Measurements from ENCODE around the gene NDUFA3.
A peak's percentile ranks its signal among the peaks of the same experiment; 100 is the strongest.
"Not testable (repeated sequence)": the region's sequence is repeated elsewhere in the genome, so short reads cannot be mapped to it uniquely, and the experiment has no call there.

The NDUFA3 gene

DNA sequence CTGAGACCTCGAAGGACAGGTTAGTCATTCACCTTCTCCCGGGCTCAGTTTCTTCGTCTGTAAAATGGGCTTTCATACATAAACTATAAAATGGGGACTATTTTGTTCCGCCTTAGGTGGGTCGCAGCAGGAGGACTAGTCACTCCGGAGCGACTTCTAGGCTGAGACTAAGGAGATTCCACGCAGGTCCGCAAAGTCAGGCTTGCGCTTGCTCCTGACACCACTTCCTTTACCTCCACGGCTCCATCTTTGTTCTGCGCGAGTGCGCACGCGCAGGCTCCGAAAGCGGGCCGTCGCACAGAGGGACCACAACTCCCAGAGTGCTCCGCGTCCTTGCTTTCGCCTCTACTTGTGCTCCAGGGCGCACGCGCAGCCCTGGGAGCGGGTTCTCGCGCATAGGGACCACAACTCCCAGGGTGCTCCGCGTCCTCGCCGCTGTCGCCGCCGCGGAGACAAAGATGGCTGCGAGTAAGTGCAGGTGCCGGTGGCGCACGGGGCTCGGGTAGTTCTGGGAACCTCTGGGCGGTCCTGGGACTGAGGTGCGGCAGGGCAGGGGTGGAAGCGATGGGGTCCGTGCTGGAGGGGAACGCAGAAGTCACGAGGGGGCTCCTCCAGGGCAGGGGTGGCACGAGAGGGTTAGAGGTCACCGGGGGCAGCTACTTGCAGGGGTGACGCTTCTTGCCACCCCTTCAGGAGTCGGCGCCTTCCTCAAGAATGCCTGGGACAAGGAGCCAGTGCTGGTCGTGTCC is at the start of gene NDUFA3:
NDUFA3 (plus strand) TSS at position 435 of the 749 bp plus-strand sequence; CDS start at position 459, 24 bp downstream.
- DNase-seq = peak; percentile 96

DNA sequence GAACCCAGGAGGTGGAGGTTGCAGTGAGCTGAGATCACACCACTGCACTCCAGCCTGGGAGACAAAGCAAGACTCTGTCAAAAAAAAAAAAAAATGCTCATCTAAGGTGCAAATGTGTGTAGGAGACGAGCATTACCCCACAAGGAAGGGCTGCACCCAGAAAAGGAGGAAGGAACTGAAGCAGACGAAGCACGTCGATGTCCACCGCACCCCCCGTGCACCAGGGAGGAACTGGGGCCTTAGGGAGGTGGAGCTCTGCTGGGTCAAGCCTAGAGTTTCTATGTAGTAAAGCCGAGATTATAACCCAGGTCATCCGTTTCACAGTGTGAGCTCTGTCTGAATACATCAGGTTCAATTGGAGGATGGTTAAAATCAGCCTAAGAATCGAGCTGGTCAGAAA is 40.0 kb upstream of the NDUFA3 start:
- DNase-seq = no peak

DNA sequence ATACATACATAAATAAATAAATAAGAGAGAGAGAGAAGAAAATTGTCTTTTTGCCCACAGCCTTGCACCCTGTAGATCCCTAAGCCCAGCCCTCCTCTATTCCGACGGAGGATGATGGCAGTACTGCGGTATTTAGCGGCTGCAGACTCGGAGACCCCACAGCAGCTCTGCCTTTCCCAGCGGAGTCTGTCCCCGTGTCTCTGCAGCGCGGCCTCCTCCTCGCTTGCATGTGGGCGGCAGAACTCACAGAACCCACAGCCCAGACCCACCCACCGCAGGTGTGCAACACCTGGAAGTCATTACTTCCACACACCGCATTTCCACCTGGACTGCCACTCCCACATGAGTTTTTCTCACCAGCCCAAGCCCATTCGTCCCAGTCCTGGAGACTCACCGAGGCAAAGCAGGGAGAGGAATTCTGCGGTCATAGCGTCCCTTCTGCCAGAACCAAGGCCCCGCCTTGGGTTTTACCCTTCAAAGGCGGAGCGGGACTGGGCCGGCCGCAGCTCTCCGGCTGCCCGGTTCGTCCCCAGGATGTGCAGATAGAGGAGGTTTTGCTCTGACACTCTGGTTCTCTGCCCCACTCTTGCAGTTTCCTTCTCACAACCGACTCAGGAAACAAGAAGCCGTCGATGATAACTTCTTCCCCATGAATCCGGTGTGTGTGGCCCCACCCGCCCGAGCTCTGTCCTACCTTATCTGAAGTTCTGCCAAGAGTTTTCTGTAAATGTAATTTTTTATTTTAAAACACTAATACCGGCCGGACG is 39.1 kb upstream of the NDUFA3 start, which contains the start of gene VSTM1:
VSTM1 (minus strand) TSS at position 548 of the 767 bp plus-strand sequence; CDS start at position 428, 120 bp downstream.
- DNase-seq = no peak

DNA sequence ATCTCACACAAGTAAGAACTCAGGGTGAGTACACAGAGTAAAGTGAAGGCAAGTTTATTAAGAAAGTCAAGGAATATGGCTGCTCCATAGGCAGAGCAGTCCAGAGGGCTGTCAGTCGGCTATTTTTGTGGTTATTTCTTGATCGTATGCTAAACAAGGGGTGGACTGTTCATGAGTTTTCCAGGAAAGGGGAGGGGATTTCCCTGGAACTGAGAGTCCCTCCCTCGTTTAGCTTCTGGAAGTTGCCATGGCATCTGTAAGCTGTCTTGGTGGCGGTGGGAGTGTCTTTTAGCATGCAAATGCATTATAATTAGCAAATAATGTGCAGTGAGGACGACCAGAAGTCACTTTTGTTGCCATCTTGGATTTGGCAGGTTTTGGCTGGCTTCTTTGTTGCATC is 33.2 kb upstream of the NDUFA3 start:
- DNase-seq = no peak

DNA sequence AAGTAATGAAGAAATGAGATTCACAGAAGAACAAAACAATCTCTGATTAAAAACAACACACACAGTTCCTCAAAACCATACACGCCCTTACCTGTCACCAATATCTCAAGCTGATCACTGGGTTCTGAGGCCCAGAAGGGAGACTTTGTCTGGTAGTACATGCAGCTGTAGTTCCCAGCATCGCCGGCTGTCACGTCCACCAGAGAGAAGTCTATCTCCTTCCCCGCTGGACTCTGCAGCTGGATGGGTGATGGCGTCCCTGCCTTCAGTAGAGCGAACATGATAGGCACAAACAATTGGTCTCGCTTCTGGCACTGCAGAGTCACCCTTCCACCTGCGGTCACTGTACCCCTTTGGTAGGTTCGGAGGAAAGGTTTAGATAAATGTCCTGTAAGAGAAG is 28.8 kb upstream of the NDUFA3 start:
- DNase-seq = no peak

DNA sequence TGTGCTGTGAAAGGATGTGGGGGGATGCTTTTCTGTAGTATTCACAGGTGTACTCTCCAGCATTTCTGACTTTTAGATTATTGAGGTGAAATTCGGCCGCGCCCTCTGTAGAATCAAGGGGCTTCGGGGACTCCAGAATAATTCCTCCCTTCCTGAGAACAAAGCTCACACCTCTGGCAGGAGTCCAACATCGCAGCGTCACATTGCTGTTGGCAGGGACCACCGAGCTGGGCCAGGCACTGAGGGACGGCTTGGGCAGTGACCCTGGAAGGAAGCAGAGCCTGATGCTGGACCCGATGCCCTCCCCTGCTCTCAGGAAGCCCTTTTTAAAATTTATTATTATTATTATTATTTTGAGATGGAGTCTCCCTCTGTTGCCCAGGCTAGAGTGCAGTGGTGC is 27.8 kb upstream of the NDUFA3 start:
- DNase-seq = no peak

DNA sequence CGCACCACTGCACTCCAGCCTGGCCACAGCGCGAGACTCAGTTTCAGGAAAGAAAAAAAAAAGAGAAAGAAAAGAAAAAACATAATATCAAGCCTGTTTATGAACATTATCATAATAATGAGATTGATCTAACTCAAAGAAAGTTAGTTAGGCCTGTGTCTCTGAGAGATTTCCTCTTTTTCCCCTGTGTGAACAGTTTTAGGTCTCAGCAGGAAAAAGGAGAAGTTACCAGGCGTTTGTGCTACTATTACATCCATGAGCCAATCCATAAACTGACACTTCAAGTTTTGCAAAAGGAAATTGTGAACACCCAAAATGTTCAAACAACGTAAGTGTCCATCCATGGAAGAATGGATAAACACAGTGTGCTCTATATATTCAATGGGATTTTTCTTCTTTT is 25.3 kb upstream of the NDUFA3 start:
- DNase-seq = no peak

DNA sequence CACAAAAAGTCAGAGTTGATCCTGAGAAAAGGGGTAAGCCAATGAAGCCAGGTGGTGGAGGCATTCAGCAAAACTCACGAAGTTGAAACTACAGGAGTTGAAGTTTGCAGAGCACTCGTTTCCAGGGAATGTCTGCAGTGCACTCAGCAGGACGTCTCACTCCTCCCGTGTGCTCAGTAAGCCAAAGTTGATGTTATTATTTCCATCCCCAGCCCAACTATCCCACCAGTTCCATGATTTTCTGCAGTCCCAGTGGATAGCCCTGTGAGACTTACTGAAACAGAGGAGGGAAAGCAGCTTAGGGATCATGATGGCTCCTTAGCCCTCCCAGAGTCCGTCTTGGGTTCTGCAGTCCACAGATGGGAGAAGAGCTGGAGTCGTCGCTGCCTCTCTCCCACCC is 21.6 kb upstream of the NDUFA3 start, which contains the start of gene TARM1:
TARM1 (minus strand) TSS at position 334 of the 400 bp plus-strand sequence; CDS start at position 309, 25 bp downstream.
- DNase-seq = no peak

DNA sequence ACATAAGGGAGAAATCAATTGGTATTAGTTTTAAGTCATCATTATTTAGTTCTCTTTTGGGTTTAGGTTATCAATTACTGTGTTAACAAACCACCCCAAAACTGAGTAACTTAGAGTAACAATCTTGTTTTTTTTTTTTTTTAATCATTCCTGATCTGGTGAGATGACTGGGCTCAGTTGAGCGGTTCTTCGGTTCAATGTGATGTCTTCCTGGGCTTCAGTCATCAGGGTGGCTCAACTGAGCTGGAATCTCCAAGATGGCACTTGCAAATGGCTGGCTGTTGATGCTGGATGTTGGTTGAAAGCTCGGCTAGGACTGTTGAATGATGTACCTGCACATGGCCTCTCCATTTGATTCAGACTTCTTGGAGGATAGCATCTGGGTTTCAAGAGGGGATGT is 18.2 kb upstream of the NDUFA3 start:
- no peak for DNase-seq

DNA sequence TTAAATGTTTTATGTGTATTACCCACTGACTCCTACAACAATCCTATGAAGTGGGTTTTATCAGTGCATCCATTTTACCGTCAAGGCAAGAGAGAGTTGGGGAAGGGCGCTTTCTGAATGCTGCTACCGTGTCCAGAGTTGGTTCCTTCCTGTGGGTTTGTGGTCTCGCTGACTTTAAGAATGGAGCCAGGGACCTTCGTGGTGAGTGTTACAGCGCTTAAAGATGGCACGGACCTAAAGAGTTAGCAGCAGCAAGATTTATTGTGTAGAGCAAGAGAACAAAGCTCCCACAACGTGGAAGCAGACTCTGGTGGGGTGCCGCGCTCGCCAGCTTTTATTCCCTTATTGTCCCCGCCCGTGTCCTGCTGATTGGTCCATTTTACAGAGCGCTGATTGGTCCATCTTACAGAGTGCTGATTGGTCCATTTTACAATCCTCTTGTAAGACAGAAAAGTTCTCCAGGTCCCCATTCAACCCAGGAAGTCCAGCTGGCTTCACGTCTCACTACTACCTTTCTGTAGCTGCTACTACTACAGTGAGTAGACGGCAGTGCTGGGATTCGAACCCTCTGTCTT is 8.1 kb upstream of the NDUFA3 start:
- DNase-seq = no peak

DNA sequence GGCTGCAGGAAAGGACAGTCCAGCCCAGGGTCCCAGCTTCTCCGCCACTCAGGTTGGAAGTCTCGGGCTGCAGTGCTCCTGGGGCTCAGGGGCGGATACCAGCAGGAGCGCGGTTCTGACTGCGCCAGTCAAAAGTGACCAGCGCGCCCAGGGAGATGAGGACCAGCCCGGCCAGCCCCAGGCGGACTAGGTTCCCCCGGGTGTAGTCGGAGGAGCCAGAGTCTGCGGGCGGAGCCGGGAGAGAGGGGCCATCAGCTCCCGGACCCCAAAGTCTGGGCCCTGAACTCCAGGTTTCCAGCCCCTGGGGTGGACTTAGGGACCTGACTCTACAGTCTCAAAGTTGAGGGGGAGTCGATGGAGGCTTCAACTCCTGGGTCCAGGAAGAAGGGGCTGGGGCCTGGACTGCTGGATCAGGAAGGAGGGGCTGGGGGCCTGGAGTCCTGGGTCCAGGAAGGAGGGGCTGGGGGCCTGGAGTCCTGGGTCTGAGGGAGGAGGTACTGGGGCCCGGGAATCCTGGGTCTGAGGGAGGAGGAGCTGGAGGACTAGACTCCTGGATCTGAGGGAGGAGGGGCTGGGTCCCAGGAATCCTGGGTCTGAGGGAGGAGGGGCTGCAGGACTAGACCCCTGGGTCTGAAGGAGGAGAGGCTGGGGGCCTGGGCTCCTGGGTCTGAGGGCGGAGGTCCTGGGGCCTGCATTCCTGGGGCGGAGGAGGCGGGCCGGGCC is 7.4 kb upstream of the NDUFA3 start:
- no peak for DNase-seq

DNA sequence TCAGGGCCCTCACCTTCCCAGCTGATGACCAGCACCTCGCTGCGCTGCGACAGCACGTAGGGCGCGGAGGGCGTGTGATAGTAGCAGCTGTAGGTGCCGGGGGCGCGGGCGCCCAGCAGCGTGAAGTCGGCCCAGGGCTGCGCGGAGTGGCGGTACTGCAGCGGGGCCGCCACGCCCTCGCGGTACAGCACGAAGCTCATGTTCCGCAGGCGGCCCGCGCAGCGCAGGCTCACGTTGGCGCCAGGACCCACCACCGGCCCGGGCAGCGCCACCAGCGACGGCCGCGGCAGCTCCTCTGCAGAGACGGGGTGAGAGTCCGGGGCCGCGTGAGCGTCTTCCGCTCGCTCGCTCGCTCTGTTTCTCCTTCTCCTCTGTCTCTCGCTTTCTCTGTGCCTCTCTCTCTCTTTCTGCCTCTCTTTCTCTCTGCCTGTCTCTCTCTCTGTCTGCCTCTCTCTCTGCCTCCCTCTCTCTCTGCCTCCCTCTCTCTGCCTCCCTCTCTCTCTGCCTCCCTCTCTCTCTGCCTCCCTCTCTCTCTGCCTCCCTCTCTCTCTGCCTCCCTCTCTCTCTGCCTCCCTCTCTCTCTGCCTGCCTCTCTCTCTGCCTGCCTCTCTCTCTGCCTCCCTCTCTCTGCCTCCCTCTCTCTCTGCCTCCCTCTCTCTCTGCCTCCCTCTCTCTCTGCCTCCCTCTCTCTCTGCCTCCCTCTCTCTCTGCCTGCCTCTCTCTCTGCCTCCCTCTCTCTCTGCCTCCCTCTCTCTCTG is 6.6 kb upstream of the NDUFA3 start:
- DNase-seq = peak; percentile 54

DNA sequence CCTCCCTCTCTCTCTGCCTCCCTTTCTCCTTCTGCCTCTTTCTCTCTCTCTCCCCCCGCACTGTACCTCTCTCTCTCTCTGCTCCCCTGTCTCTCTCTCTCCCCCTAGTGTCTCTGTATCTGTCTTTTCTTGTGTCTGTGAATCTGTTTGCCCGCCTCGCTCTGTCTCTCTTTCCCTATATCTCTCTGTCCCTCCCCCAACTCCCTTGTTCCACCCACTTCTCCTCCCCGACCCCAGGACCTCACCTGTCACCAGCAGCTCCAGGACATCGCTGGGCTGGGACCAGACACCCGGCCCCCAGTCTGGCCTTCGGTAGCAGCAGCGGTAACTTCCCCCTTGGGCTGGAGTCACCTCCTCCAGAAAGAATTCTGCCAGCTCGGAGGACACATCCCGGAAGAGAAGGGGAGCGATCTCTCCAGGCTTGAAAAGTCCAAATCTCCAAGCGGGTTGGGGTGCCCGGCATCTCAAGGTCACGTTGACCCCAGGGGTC is 6.0 kb upstream of the NDUFA3 start:
- DNase-seq = no peak

DNA sequence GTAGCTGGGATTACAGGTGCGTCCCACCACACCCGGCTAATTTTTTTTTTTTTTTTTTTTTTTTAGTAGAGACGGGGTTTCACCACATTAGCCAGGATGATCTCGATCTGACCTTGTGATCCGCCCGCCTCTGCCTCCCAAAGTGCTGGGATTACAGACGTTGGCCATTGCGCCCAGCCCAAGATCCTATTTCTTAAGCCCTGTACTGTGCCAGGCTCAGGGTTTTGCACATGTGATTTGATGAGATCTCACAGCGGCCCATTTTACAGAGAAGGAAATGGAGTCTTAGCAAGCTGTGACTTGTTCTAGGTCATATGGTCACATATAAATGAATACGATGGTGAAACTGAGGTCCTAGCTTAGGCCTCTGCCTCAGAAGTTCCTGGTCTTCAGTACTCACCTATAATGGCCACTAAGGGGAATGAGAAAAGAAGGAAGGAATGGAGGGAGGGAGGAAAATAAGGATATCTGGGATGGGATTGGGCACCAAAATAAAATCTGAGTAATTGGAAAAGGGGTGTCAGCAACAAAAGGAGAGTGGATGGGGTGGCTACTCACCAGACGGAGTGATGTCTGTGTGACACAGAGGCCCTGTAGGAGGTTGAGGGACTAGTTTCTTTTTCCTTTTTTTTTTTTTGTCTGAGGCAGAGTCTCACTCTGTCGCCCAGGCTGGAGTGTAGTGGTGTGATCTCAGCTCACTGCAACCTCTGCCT is 3.3 kb upstream of the NDUFA3 start:
- no peak for DNase-seq

DNA sequence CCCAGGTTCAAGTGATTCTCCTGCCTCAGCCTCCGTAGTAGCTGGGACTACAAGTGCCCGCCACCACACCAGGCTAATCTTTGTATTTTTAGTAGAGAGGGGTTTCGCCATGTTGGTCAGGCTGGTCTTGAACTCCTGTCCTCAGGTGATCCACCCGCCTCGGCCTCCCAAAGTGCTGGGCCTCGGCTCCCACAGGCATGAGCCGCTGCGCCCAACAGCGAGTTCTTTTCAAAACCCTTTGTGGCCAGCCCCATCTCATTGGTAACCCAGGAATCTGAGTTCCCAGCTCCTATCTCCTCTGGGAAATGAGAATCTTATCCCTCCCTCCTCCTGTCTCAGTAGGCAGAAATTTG is 2.8 kb upstream of the NDUFA3 start:
- DNase-seq = not testable (repeated sequence)

DNA sequence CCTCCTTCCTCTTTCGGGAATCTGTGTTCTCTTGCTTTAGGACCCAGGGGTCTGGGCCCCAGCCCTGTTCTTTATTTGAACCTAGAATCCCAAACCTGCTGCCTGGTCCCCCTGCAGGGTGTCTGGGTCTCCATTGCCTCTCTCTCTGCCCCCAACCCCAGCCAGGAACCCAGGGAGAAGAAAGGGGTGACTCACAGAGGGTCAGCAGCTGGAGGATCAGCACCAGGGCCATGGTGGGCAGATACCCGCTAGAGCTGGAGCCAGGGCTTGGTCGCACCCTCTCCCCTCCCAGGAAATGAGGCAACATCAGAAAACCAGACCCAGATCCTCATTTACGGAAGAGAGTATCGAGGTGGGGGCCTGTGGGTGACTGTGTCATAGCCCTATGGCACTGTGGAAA is 2.1 kb upstream of the NDUFA3 start, which contains the start of gene OSCAR:
OSCAR (minus strand) TSS at position 243 of the 400 bp plus-strand sequence; CDS start at position 232, 11 bp downstream.
- no peak for DNase-seq

DNA sequence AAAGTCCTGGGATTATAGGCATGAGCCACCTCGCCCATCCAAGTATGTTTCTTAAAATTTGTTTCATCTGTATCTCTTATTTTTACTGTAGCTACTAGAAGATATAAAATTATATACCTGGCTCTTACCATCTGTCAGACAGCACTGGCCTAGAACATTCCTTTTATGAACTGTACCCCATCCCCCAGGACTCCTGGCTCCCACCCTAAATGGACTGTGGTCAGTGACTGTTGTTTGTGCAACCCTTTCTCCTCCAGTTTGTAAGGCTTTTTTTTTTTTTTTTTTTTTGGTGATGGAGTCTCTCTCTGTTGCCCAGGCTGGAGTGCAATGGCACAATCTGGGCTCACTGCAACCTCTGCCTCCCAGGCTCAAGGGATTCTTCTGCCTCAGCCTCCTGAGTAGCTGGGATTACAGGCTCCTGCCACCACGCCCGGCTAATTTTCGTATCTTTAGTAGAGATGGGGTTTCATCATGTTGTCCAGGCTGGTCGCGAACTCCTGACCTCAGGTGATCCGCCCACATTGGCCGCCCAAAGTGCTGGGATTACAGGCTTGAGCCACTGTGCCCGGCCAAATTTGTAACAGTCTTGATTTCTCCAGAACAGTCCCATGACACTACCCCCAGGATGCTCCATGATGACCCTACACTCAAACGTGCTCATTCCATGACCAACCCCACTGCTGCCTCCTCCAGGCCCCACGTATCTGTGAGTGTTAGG is 2.5 kb downstream of the NDUFA3 start:
- DNase-seq = no peak

DNA sequence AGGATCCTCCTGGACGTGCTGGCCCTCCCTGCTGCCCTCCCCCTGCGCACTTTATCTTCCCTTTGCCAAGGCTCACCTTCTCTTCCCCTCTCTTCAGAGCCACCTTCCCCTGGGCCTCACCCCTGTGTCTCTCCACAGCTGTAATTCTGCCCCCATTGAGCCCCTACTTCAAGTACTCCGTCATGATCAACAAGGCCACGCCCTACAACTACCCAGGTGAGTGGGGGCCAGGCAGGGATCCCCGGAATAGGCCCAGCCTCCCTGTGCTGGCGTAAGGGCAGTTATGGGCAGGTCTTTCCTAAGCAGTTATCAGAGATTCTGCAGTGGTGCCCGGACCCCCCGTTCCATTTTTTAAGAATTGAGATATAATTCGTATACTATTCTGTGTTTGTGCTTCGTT is 3.1 kb downstream of the NDUFA3 start:
- DNase-seq = no peak

DNA sequence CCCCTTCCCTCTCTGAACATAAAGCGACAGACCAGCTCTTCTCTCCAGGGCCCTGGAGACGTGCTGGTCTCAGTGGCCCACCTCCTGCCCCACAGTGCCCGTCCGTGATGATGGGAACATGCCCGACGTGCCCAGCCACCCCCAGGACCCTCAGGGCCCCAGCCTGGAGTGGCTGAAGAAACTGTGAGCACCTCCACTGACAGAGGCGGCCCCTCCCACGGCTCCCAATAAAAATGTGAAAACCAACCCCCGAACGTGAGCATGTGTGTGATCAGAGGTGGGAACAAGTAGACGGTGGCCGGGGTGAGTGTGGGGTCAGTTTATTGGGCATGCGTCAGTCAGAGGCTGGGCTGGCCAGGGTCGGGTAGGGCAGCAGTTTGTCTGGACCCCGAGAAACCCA is 4.1 kb downstream of the NDUFA3 start:
- no peak for DNase-seq

DNA sequence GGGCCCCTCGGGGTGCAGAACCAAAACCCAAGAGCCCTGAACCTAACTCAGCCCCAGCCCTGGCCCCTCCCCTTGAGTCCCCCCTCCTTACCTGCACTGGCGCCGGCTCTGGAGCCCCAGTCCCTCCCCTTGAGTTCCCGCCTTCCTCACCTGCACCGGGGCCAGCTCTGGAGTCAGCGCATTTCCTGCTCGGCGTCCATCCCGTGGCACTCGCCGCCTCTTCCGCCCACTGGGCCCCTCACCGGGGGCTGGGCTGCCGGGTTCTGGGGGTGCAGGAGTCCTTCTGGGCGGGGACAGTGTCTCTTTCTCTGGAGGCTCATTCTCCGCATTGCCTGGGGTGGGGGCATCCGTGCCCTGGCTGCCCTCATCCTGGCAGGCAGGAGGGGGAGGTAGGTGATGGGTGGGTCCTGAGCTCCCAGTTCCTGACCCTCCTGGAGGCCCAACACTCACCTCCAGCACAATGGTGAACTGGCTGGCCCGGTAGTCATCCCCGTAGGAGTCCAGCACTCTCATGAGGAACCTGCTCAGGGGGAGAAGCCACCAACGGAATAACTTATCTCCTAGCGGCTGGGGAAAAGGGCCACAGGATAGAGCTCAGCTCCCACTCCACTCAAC is 5.3 kb downstream of the NDUFA3 start:
- DNase-seq = no peak

Data from activated CD4-positive, CD25-positive, alpha-beta regulatory T cell treated with anti-CD3 and anti-CD28 coated beads, Interleukin-2, amount 50 U/mL, for 72 hours (primary cell).